Stromal cell of bone marrow (primary cell): ENCODE measurements around the gene ADRM1.

Experiments
- DNase-seq: peaks from one replicate; pipeline ENCODE4 v3.0.0-alpha.2; 2012; ENCODE audit warnings: low read depth

ADRM1 gene

GRCh38 chr20:62311832-62312661, 9.2 kb downstream of the ADRM1 start:
- DNase-seq, result no peak

- DNase-seq, result no peak
Observed at GRCh38 chr20:62312662-62312977, 9.8 kb downstream of the ADRM1 start.

- no peak for DNase-seq
Observed at GRCh38 chr20:62313021-62313420, 10.2 kb downstream of the ADRM1 start.

- DNase-seq, result no peak
Observed at GRCh38 chr20:62313460-62314338, 10.9 kb downstream of the ADRM1 start.

- DNase-seq, result no peak
Observed at GRCh38 chr20:62314339-62314638, 11.5 kb downstream of the ADRM1 start.

GRCh38 chr20:62314711-62315302, 12.0 kb downstream of the ADRM1 start:
- DNase-seq, result no peak

GRCh38 chr20:62315773-62316172, 13.0 kb downstream of the ADRM1 start:
- no peak for DNase-seq

GRCh38 chr20:62316331-62317166, 13.8 kb downstream of the ADRM1 start:
- no peak for DNase-seq

GRCh38 chr20:62317167-62317655, 14.4 kb downstream of the ADRM1 start:
- no peak for DNase-seq

- no peak for DNase-seq
Observed at GRCh38 chr20:62318400-62319345, 15.9 kb downstream of the ADRM1 start.

- DNase-seq, result no peak
Observed at GRCh38 chr20:62319346-62319909, 16.6 kb downstream of the ADRM1 start.

- DNase-seq, result no peak
Observed at GRCh38 chr20:62320581-62321354, 18.0 kb downstream of the ADRM1 start.

GRCh38 chr20:62321521-62321948, 18.7 kb downstream of the ADRM1 start:
- no peak for DNase-seq

GRCh38 chr20:62321975-62322374, 19.2 kb downstream of the ADRM1 start:
- DNase-seq, result no peak

- no peak for DNase-seq
Observed at GRCh38 chr20:62322492-62323041, 19.8 kb downstream of the ADRM1 start.

- DNase-seq, result no peak
Observed at GRCh38 chr20:62323146-62323979, 20.6 kb downstream of the ADRM1 start.

- no peak for DNase-seq
Observed at GRCh38 chr20:62323980-62324906, 21.4 kb downstream of the ADRM1 start.
